ENCODE results near the gene PRKN.

DNA sequence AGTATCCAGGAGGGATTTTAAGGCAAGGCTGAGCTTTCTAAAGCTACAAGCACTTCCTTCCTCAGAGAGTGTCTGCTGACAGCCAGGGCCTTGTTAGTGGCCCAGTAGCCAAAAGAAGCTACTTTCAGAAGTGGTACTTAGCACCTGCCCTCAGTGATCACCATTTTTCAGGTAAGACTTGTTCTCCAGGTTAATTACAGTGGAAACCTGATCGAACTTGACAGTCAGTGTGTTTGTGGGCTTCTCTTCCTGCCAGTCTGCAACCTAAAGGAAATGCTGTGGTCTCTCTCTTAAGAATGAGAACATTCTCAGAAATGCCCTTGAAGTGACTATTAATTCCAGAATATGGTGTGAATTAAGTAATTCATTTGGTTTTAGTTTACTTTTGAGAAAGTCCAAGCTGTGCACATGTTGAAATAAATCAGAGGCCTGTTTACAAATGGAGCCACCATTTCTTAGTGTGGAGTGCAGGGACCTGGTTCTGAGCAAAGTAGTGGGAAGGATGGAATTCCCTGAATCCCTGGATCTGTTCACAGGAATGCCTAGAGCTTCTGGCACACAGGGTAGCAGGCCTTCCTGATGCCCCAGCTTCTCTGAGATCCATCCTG is 1268.5 kb downstream of the PRKN start:
- TF ChIP-seq EZH2 (IDR thresholded peaks at IDR 0.05; ENCODE audit: borderline replicate concordance, low read length) = no peak
- TF ChIP-seq, protein P1, sequence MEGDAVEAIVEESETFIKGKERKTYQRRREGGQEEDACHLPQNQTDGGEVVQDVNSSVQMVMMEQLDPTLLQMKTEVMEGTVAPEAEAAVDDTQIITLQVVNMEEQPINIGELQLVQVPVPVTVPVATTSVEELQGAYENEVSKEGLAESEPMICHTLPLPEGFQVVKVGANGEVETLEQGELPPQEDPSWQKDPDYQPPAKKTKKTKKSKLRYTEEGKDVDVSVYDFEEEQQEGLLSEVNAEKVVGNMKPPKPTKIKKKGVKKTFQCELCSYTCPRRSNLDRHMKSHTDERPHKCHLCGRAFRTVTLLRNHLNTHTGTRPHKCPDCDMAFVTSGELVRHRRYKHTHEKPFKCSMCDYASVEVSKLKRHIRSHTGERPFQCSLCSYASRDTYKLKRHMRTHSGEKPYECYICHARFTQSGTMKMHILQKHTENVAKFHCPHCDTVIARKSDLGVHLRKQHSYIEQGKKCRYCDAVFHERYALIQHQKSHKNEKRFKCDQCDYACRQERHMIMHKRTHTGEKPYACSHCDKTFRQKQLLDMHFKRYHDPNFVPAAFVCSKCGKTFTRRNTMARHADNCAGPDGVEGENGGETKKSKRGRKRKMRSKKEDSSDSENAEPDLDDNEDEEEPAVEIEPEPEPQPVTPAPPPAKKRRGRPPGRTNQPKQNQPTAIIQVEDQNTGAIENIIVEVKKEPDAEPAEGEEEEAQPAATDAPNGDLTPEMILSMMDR (IDR thresholded peaks at IDR 0.05; ENCODE audit: low read length) = no peak

All from OCI-LY1 (cell line).